ENCODE measurements around the gene CDK14. TPM values are rescaled to one million over a fixed set of nuclear protein-coding genes. Genes with fewer than 3 reads are reported as not detected.
A peak's percentile ranks its signal among the peaks of the same experiment; 100 is the strongest.

CDK14 gene
- total and polyA plus RNA-seq, 2 donors (not counting 1 experiment from before 2014, with no cell fraction given): 23.6 to 41.1 TPM

DNA sequence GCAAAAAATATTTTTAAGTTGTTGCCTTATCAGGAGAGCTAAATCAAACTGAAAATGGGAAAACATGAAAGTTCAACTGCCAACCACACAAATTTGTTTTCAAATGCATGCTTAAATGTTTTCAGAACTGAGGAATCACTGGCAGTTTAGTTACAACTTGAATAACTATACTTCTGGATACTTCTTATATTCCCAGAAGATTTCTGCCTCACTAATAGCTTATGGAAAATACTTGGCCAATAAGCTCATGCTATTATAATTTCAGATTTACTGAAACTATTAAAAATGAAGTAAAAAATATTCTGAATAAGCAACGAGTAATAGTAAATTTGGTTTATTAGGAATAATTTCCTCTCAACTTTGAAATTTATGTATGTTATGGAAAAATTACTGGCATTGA, 222.2 kb downstream of the CDK14 start:
- H3K4me2 ChIP-seq (ENCODE audit: extremely low read depth, insufficient read depth, low read length): no peak overlapping the region
- H3K9ac ChIP-seq (ENCODE audit: insufficient read depth, low read length): no peak overlapping the region
- H2AFZ ChIP-seq (ENCODE audit: low read length): no peak overlapping the region
- no peaks in the 10 kb centered on the region for H3K9me3 ChIP-seq (ENCODE audit: control insufficient read depth, insufficient read depth, low read depth, low read length)
- no peak overlapping the region for H3K27ac ChIP-seq (ENCODE audit: insufficient read depth, low read length)
- H3K36me3 ChIP-seq (ENCODE audit: control insufficient read depth, insufficient read depth, low read length): no peaks in the 10 kb centered on the region
- H3K27me3 ChIP-seq (ENCODE audit: control insufficient read depth, insufficient read depth, low read length): no peaks in the 10 kb centered on the region
- no peaks in the 10 kb centered on the region for H4K20me1 ChIP-seq (ENCODE audit: control insufficient read depth, extremely low read depth, insufficient read depth, low read length)
- H3K4me1 ChIP-seq (ENCODE audit: control insufficient read depth, extremely low read depth, insufficient read depth, low read length): peaks cover 6% of the 10 kb centered on the region
- no peaks in the 10 kb centered on the region for H3K79me2 ChIP-seq (ENCODE audit: control insufficient read depth, insufficient read depth, low read length)
- no peak overlapping the region for H3K4me3 ChIP-seq (replicated peaks in 1 of 4; ENCODE audit: control extremely low read depth in 1 of 4, insufficient read depth in 1 of 4, low read depth in 3 of 4, low read length in 4 of 4)
- no peak for DNase-seq (ENCODE audit: low read depth in 2 of 2)
- TF ChIP-seq, protein P1, sequence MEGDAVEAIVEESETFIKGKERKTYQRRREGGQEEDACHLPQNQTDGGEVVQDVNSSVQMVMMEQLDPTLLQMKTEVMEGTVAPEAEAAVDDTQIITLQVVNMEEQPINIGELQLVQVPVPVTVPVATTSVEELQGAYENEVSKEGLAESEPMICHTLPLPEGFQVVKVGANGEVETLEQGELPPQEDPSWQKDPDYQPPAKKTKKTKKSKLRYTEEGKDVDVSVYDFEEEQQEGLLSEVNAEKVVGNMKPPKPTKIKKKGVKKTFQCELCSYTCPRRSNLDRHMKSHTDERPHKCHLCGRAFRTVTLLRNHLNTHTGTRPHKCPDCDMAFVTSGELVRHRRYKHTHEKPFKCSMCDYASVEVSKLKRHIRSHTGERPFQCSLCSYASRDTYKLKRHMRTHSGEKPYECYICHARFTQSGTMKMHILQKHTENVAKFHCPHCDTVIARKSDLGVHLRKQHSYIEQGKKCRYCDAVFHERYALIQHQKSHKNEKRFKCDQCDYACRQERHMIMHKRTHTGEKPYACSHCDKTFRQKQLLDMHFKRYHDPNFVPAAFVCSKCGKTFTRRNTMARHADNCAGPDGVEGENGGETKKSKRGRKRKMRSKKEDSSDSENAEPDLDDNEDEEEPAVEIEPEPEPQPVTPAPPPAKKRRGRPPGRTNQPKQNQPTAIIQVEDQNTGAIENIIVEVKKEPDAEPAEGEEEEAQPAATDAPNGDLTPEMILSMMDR (conservative IDR thresholded peaks at IDR 0.05 in 1 of 2, IDR thresholded peaks at IDR 0.05 in 1 of 2; ENCODE audit: low read depth in 1 of 2, low read length in 2 of 2): no peak
- TF ChIP-seq EZH2 (IDR thresholded peaks at IDR 0.05; ENCODE audit: low read length, missing control alignments): no peak

DNA sequence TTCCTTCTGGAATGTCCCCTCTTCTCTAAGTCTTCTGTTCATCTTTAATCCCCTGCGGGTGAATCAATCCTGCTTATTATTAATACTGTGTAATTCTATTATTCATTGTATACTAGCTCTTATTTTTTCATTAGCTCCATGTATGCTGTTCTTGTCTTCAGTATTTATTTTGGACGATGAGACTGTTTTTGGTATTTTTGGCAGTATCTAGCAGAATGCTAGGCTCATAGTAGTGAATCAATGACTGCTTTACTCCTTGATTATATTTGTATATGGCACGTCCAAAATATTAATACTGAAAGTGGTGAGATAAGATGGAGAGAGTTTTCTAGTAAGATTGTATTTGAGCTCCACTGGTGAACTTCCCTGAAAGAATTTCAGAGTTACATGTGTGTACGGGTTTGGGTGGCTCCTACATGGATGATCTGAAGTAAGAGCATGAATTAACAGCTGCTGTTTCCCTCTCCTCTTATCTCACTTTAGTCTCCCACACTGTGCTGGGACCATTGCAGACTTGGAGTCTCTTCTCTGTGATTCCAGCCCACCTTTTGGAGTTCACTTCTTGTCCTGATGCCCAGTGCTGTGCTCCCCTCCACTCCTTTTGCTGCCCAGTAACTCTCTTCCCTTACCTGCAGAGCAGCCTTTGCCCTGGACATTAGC, 226.0 kb downstream of the CDK14 start:
- no peaks in the 10 kb centered on the region for H3K27me3 ChIP-seq (ENCODE audit: control insufficient read depth, insufficient read depth, low read length)
- no peak for TF ChIP-seq EZH2 (IDR thresholded peaks at IDR 0.05; ENCODE audit: low read length, missing control alignments)
- TF ChIP-seq, protein P1 (conservative IDR thresholded peaks at IDR 0.05 in 1 of 2, IDR thresholded peaks at IDR 0.05 in 1 of 2; ENCODE audit: low read depth in 1 of 2, low read length in 2 of 2): no peak

DNA sequence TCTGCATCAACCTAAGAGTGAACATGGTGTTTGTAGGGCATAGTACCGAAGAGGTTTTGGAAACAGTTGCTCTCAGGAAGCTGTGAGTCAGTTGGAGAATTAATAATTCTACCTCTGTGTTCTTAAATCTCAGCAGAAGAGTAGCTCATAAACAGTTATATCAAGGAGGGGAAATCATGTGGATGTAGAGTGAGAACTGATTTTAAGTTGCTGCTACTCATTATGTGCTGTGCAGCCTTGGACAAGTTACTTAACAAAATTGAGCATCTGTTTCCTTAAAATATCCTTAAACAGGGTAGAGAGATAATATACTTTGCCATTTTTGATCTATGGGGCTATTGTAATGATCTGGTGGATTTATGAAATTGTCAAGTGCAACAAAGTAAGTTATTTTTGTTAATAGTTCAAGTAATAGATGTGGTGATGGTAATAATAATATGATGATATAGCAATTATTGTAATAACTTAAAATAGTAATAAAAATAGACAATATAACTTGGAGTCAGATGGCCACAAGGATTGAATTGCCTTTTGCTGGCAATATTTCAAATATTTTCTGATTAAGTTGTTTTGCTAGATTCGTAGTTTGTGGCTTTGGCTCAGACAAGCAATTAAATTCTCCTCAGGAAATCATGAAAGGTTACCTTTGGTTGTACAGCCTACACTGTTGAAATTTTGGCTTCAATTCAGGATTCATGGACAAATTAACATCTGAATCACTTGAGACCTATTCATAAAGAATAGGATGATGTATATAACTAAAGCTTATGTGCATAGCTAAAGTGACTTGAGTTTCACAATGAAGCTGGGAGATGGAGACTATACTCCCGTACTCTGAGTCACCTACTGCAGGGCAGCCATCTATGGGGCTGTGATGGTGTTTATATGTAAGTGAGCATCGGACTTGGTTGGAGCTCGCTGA, 228.5 kb downstream of the CDK14 start:
- peak overlapping the region in 2 of 4 experiments; percentile 8 to 21 for H3K4me3 ChIP-seq (replicated peaks in 1 of 4; ENCODE audit: control extremely low read depth in 1 of 4, insufficient read depth in 1 of 4, low read depth in 3 of 4, low read length in 4 of 4)
- H3K9me3 ChIP-seq (ENCODE audit: control insufficient read depth, insufficient read depth, low read depth, low read length): no peaks in the 10 kb centered on the region
- H3K27ac ChIP-seq (ENCODE audit: insufficient read depth, low read length): peak overlapping the region; percentile 40
- H3K36me3 ChIP-seq (ENCODE audit: control insufficient read depth, insufficient read depth, low read length): no peaks in the 10 kb centered on the region
- TF ChIP-seq, protein P1 (conservative IDR thresholded peaks at IDR 0.05 in 1 of 2, IDR thresholded peaks at IDR 0.05 in 1 of 2; ENCODE audit: low read depth in 1 of 2, low read length in 2 of 2): no peak
- TF ChIP-seq EZH2 (IDR thresholded peaks at IDR 0.05; ENCODE audit: low read length, missing control alignments): no peak
- H3K4me2 ChIP-seq (ENCODE audit: extremely low read depth, insufficient read depth, low read length): peak overlapping the region; percentile 21
- H3K4me1 ChIP-seq (ENCODE audit: control insufficient read depth, extremely low read depth, insufficient read depth, low read length): peaks cover 7% of the 10 kb centered on the region
- no peak overlapping the region for H3K9ac ChIP-seq (ENCODE audit: insufficient read depth, low read length)
- H2AFZ ChIP-seq (ENCODE audit: low read length): no peak overlapping the region
- peaks cover 2% of the 10 kb centered on the region for H3K79me2 ChIP-seq (ENCODE audit: control insufficient read depth, insufficient read depth, low read length)
- DNase-seq (ENCODE audit: low read depth in 2 of 2): peak; percentile 84 to 95
- H3K27me3 ChIP-seq (ENCODE audit: control insufficient read depth, insufficient read depth, low read length): no peaks in the 10 kb centered on the region
- no peaks in the 10 kb centered on the region for H4K20me1 ChIP-seq (ENCODE audit: control insufficient read depth, extremely low read depth, insufficient read depth, low read length)

More for the DNA sequence above, 226.0 kb downstream of the CDK14 start:
- Histone ChIP-seq H3K4me1 (ENCODE audit: control insufficient read depth, extremely low read depth, insufficient read depth, low read length) (peaks cover 9% of the 10 kb centered on the region), H3K9ac (ENCODE audit: insufficient read depth, low read length) (no peak overlapping the region), H3K27ac (ENCODE audit: insufficient read depth, low read length) (no peak overlapping the region), H4K20me1 (ENCODE audit: control insufficient read depth, extremely low read depth, insufficient read depth, low read length) (no peaks in the 10 kb centered on the region), H3K9me3 (ENCODE audit: control insufficient read depth, insufficient read depth, low read depth, low read length) (no peaks in the 10 kb centered on the region), H3K4me3 (replicated peaks in 1 of 4; ENCODE audit: control extremely low read depth in 1 of 4, insufficient read depth in 1 of 4, low read depth in 3 of 4, low read length in 4 of 4) (no peak overlapping the region), H3K79me2 (ENCODE audit: control insufficient read depth, insufficient read depth, low read length) (peaks cover 2% of the 10 kb centered on the region), H3K4me2 (ENCODE audit: extremely low read depth, insufficient read depth, low read length) (no peak overlapping the region), H3K36me3 (ENCODE audit: control insufficient read depth, insufficient read depth, low read length) (no peaks in the 10 kb centered on the region), H2AFZ (ENCODE audit: low read length) (no peak overlapping the region)
- DNase-seq (ENCODE audit: low read depth in 2 of 2): no peak

All from fibroblast of lung (primary cell).